Right lobe of liver (tissue), 6 donors: ENCODE data around the gene CDX2. TPM values are rescaled to one million over a fixed set of nuclear protein-coding genes. Genes with fewer than 3 reads are reported as not detected.
A peak's percentile ranks its signal among the peaks of the same experiment; 100 is the strongest.

Experiments
- ATAC-seq, 4 donors: fragments of 200-7000 bp; cut with Tn5 transposase; one replicate each; pipeline ENCODE4 v1.9.1; 2020; ENCODE audit warnings: mild to moderate bottlenecking in 4 of 4, moderate library complexity in 4 of 4
- DNase-seq, 3 donors: peaks; one replicate each; pipeline ENCODE4 v3.0.0-alpha.2; 2020
- H3K27ac ChIP-seq, 3 donors: fragments of 200-600 bp; one replicate each; pipeline ENCODE4 v1.8.0; 2022
- H3K27me3 ChIP-seq, 2 donors: fragments of 200-600 bp; one replicate each; pipeline ENCODE4 v1.8.0; 2022
- H3K36me3 ChIP-seq, 4 donors: fragments of 200-600 bp; sonication (generic) in 1 of 4; one replicate each; pipeline versions ENCODE4 v1.5.1 to v1.8.0; 2017 to 2022; ENCODE audit warnings: control low read depth in 1 of 4
- H3K4me1 ChIP-seq, 4 donors: fragments of 200-600 bp; sonication (generic) in 1 of 4; one replicate each; pipeline versions ENCODE4 v1.5.1 to v1.8.0; 2017 to 2022; ENCODE audit warnings: control low read depth in 1 of 4
- H3K4me3 ChIP-seq, 3 donors: fragments of 200-600 bp; one replicate each; pipeline ENCODE4 v1.8.0; 2022
- H3K9me3 ChIP-seq, 4 donors: fragments of 200-600 bp; sonication (generic) in 1 of 4; one replicate each; pipeline versions ENCODE4 v1.5.1 to v1.8.0; 2017 to 2022; ENCODE audit warnings: control low read depth in 1 of 4
- POLR2A ChIP-seq: fragments of 450-650 bp; IDR thresholded peaks from one replicate; pipeline ENCODE4 v1.6.1; 2017; ENCODE audit warnings: antibody characterized with exemption, mild to moderate bottlenecking
- WGBS: methylation state at CpG from one replicate; pipeline ENCODE4 v1.1.6; 2018; ENCODE audit warnings: low coverage, low lambda C conversion rate; ENCODE audit not compliant: insufficient coverage; ENCODE audit errors: missing lambda C conversion rate; 5-methylcytosine and 5-hydroxymethylcytosine counted together
- intact Hi-C, 2 donors: fragments of 100-400 bp; cut with DNase I; formaldehyde crosslinking; loops; one replicate each; pipeline versions ENCODE4 v1.11.2 to v1.14.1; 2022
- total RNA-seq, 6 experiments: library from RNA; depleted of rRNA in 2 of 6; stranded (reverse); fragments of >200 nt in 2 of 6; fragmentation: NEBNext Ultra II Directional in 3 of 6; extraction: Animal tissue kit (Norgen Biotek cat#: 25700) in 3 of 6; gene quantifications; one replicate each; pipeline versions ENCODE4 v1.1.0 to v1.2.4, GENCODE V29; 2016 to 2023
- TF ChIP-seq, protein P1 (sequence below), 4 donors: fragments of 200-600 bp in 3 of 4; fragments of 450-650 bp in 1 of 4; IDR thresholded peaks; one replicate each; pipeline versions ENCODE4 v1.5.1 to v1.8.0; 2016 to 2022; ENCODE audit warnings: antibody characterized with exemption in 4 of 4, mild to moderate bottlenecking in 2 of 4
- donor health status: DM: no; HTN: yes; CAD: no.
- donor health status: DM: no; HTN: no; CAD: no.
- donor health status: DM: no; HTN: no; CAD: no.
- donor health status: DM: no; HTN: yes; CAD: no.
- donor health status: DM: no; HTN: yes; CAD: no.

Gene CDX2
- total RNA-seq, 6 experiments from 2014 or later = not detected

DNA sequence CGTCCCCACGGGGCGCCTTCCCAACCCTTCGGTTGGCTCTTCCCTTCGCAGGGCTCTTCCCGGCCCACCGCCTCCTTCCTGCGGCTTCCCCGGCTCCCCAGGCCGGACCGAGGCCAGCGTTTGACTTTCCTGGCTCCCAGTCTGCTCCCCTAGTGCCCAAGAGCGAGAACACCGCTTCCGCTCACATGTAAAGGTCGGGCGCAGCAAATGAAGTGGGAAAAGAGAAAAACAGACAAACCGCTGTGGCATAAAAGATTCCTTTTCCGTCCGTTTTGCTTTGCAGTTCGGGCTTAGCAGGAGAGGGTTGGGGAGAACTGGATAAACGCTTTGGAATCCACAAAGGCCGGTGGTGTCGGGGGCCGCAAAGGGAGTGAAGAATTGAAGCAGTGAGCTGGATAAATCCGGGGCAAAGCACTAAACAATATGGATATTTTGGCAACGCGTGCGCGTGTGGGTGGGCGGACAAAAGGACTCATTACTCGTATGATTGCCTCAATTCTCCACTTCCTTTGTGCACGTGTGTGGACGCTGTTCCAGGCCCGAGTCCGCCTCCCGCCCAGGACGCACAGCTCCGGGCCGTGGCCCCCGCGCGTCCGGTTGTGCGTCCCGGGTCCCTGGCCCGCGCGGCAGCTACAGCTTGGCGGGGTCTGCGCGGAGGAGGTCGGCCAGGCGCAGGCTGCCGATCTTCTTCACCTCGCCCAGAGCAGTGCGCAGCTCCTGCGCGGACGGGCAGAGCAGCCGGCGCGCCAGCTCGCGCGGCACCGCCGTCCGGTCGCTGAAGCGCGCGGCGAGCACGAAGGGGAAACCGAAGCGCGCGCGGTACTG lies 8.6 kb upstream of the CDX2 start:
- WGBS = 2% methylated on average over 41 of the region's 80 CpGs
- H3K4me1 ChIP-seq = peaks cover 0 to 21% (median 4%) of the 10 kb centered on the region in 4 donors
- H3K9me3 ChIP-seq = no peaks in the 10 kb centered on the region
- intact Hi-C loops = no loop called here
- no peak overlapping the region for H3K4me3 ChIP-seq
- DNase-seq (peak in 1 of 3 donors; percentile 31), ATAC-seq (no peak)
- no peaks in the 10 kb centered on the region for H3K36me3 ChIP-seq
- H3K27ac ChIP-seq = no peak overlapping the region
- H3K27me3 ChIP-seq = peaks cover 12 to 50% of the 10 kb centered on the region in 2 donors
- TF ChIP-seq, protein P1, sequence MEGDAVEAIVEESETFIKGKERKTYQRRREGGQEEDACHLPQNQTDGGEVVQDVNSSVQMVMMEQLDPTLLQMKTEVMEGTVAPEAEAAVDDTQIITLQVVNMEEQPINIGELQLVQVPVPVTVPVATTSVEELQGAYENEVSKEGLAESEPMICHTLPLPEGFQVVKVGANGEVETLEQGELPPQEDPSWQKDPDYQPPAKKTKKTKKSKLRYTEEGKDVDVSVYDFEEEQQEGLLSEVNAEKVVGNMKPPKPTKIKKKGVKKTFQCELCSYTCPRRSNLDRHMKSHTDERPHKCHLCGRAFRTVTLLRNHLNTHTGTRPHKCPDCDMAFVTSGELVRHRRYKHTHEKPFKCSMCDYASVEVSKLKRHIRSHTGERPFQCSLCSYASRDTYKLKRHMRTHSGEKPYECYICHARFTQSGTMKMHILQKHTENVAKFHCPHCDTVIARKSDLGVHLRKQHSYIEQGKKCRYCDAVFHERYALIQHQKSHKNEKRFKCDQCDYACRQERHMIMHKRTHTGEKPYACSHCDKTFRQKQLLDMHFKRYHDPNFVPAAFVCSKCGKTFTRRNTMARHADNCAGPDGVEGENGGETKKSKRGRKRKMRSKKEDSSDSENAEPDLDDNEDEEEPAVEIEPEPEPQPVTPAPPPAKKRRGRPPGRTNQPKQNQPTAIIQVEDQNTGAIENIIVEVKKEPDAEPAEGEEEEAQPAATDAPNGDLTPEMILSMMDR (IDR thresholded peaks at IDR 0.05) = no peak
- no peak for TF ChIP-seq POLR2A

DNA sequence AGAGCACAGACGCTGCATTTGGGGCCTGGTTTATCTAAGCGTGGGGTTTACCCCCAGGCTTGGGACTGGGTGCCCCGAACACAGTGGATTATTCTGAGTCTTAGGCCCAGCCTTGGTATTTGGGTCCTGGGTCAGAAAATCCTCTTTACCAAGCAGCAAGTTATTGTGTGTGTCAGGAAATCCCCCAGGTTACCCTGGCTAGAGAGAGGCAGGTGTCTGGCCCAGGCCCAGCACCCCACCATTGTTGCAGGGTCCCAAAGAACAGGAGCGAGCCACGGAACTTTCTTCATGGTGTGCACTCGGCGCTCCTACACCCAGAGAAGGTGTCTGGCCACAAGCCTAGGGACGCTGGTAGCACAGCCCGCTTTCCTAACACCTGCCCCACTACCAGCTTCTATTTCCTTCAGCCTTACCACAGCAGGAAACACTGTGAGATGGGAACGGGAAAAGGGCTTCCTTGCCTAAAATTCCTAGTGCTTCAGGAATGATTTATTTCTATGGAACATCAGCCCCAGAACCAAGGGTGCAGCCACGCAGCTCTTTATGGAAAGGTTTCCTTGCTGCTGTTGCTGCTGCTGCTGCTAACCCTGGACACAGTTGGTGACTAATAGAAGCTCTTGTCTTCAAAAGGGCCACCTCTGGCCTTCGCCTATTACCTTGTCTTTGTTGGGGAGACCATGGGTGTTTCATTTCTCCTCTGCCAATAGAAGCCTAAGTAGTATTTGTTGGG lies 7.4 kb upstream of the CDX2 start:
- DNase-seq (peak in 1 of 3 donors; percentile 23), ATAC-seq (no peak)
- no peaks in the 10 kb centered on the region for H3K36me3 ChIP-seq
- intact Hi-C loops = no loop called here
- no peaks in the 10 kb centered on the region for H3K9me3 ChIP-seq
- H3K27me3 ChIP-seq = peaks cover 12 to 48% of the 10 kb centered on the region in 2 donors
- H3K27ac ChIP-seq = no peak overlapping the region
- TF ChIP-seq, protein P1 (IDR thresholded peaks at IDR 0.05) = no peak
- TF ChIP-seq POLR2A = no peak
- no peak overlapping the region for H3K4me3 ChIP-seq
- WGBS = 19% methylated on average over 10 of the region's 12 CpGs
- peaks cover 0 to 21% (median 4%) of the 10 kb centered on the region in 4 donors for H3K4me1 ChIP-seq

DNA sequence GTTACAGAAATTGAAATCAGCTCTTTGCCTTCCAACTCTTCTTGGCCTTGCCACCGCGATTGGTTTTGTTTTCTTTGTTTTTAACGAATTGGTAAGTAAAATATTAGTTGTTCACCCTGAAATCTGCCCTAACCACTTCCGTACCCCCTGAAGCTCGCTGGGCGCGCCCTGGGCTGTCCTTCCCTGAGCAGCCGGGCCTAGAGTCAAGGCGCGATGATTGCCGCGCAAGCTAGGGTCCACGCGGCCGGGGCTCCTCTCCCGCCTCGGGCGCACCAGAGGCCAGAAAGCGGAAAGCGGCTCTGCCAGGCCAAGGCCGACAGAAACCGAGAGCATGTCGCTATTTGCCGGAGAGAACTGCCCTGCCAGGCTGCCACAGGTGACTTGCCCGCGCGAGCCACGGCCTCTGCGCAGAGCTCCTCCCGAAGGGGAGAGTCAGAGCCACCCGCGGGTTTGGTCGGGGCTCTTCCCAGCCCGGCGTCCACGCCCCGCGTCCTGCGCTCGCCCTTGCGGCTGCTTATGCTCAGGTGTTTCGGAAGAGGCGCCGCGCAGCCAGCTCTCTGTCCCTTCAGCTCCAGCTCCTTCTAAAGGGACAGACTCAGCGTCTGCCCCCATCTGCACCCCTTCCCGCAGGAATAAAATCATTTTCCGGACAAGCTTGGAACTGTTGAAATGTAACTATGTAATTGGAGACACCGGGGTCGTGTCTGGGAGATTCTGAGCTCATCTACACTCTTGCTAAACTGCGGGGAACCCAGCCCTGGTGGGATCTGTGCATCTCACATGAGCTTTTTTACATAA lies 6.6 kb upstream of the CDX2 start:
- no peak overlapping the region for H3K27ac ChIP-seq
- intact Hi-C loops = no loop called here
- no peaks in the 10 kb centered on the region for H3K9me3 ChIP-seq
- no peaks in the 10 kb centered on the region for H3K36me3 ChIP-seq
- H3K4me3 ChIP-seq = no peak overlapping the region
- no peak for TF ChIP-seq POLR2A
- TF ChIP-seq, protein P1 (IDR thresholded peaks at IDR 0.05) = no peak
- H3K27me3 ChIP-seq = peaks cover 12 to 47% of the 10 kb centered on the region in 2 donors
- 5% methylated on average over 23 of the region's 51 CpGs for WGBS
- ATAC-seq = peak in 1 of 4 donors; percentile 8
- peak in 1 of 3 donors; percentile 41 for DNase-seq
- peaks cover 0 to 21% (median 4%) of the 10 kb centered on the region in 4 donors for H3K4me1 ChIP-seq

DNA sequence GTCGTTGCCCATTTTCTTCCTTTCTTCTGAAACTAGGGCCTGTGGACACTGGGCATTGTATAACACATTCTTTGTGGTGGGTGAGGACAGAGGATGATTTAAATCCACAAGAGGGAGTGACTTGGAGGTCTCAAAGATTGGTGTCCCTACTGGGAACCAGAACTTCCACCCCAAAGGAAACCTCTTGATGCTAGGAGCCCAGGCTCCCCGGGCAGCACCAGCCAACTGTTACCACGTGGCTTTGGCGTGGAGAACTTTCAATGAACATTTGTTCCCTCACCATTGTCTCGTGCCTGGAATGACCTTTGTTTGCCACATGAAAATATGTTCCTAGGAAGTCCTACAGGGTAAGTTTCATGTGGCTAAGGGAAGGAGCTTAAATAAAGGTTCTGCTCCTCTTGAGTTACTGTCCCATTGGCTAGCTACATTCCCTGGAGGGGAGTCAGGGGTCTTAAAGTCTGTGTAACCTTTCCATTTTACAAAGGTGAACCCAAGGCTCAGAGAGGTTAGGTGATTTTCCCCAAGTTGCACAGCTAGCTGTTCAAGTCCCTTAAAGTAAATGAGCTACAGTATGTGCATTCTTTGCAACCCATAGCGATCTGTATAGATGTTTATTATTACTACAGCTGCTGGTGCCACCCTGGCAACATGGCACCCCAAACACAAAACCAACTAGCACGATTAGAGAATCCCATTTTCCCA lies 5.0 kb upstream of the CDX2 start:
- DNase-seq = no peak
- WGBS = 20% methylated on average over 6 of the region's 7 CpGs

More for the DNA sequence above, 5.0 kb upstream of the CDX2 start:
- Histone ChIP-seq H3K27ac (no peak overlapping the region), H3K36me3 (no peaks in the 10 kb centered on the region), H3K27me3 (peaks cover 12 to 36% of the 10 kb centered on the region in 2 donors), H3K9me3 (no peaks in the 10 kb centered on the region), H3K4me3 (no peak overlapping the region), H3K4me1 (peaks cover 0 to 8% (median 0%) of the 10 kb centered on the region in 4 donors)
- intact Hi-C loops = no loop called here
- TF ChIP-seq, protein P1 (IDR thresholded peaks at IDR 0.05) = no peak
- no peak for TF ChIP-seq POLR2A
- no peak for ATAC-seq
